ENCODE measurements around the gene RETNLB. TPM values are rescaled to one million over a fixed set of nuclear protein-coding genes. Genes with fewer than 3 reads are reported as not detected.

The RETNLB gene, protein sequence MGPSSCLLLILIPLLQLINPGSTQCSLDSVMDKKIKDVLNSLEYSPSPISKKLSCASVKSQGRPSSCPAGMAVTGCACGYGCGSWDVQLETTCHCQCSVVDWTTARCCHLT
- not detected in 2 replicates for total RNA-seq

GRCh38 chr3:108757404-108757982 is at the start of gene RETNLB:
Gene RETNLB (minus strand): TSS chr3:108757410. CDS start chr3:108757185, 225 bp downstream.

Other genes with a start within 250 kb of the RETNLB start
- gene MYH15, start 246.8 kb downstream of the RETNLB start, total RNA-seq = under 0.01 and 0.21 TPM in 2 replicates
- gene CIP2A, start 168.0 kb downstream of the RETNLB start, total RNA-seq = 1.1 and 4.6 TPM in 2 replicates
- gene DZIP3, start 167.7 kb downstream of the RETNLB start, total RNA-seq = 1.3 and 2.9 TPM in 2 replicates
- gene TRAT1, start 65.4 kb upstream of the RETNLB start, total RNA-seq = not detected in 2 replicates
- not detected in 2 replicates for gene GUCA1C, start 196.5 kb upstream of the RETNLB start, total RNA-seq

Data from tracheal epithelial cell (primary cell).